ENCODE measurements around the gene DNAJA4.

DNA sequence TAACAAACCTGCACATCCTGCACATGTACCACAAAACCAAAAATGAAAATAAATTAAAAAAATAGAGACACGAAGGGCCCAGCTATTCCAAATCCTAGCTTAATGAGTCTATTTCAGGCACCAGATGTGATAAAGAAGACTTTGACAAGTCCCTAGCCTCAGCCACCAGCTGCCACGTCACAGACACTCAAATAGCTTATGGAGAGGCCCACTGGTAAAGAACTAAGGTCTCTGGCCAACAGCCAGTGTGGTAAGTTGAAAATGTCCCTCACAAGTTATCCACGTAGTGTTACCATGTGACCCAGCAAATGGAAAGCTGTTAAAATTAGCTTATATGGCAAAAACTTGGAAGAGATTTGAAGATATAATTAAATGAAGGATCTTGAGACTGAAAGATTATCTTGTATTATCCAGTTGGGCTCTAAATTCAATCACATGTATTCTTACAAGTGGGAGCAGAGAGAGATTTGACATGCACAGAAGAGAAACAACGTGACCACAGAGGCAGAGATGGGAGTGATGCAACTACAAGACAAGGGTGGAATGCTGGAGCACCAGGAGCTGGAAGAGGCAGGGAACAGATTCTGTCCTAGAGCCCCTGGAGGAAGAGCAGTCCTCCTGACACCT lies 40.9 kb upstream of the DNAJA4 start:
- TF ChIP-seq EZH2phosphoT487 (IDR thresholded peaks at IDR 0.05; ENCODE audit: borderline replicate concordance, low read length) (no peak), EZH2 (IDR thresholded peaks at IDR 0.05; ENCODE audit: low read length, unreplicated experiment) (no peak)
- TF ChIP-seq, protein P1, sequence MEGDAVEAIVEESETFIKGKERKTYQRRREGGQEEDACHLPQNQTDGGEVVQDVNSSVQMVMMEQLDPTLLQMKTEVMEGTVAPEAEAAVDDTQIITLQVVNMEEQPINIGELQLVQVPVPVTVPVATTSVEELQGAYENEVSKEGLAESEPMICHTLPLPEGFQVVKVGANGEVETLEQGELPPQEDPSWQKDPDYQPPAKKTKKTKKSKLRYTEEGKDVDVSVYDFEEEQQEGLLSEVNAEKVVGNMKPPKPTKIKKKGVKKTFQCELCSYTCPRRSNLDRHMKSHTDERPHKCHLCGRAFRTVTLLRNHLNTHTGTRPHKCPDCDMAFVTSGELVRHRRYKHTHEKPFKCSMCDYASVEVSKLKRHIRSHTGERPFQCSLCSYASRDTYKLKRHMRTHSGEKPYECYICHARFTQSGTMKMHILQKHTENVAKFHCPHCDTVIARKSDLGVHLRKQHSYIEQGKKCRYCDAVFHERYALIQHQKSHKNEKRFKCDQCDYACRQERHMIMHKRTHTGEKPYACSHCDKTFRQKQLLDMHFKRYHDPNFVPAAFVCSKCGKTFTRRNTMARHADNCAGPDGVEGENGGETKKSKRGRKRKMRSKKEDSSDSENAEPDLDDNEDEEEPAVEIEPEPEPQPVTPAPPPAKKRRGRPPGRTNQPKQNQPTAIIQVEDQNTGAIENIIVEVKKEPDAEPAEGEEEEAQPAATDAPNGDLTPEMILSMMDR (conservative IDR thresholded peaks at IDR 0.05; ENCODE audit: low read depth, low read length): no peak
